Anterior cingulate cortex (tissue), 58 donors: ENCODE measurements around the gene CEP135.
"Not testable (repeated sequence)": the region's sequence is repeated elsewhere in the genome, so short reads cannot be mapped to it uniquely, and the experiment has no call there.

Experiments used
- DNase-seq, 58 donors: peaks; one replicate each; lab custom pipeline; 2025; lab: John Stamatoyannopoulos, UW

CEP135 gene

GRCh38 chr4:55948726-55949481 lies at the start of gene CEP135:
Gene CEP135, plus strand, starts transcription at chr4:55948945. Its CDS starts 3,186 bp downstream, at chr4:55952131.
- peak; percentile 48 to 93 (median 88) for DNase-seq

DNA sequence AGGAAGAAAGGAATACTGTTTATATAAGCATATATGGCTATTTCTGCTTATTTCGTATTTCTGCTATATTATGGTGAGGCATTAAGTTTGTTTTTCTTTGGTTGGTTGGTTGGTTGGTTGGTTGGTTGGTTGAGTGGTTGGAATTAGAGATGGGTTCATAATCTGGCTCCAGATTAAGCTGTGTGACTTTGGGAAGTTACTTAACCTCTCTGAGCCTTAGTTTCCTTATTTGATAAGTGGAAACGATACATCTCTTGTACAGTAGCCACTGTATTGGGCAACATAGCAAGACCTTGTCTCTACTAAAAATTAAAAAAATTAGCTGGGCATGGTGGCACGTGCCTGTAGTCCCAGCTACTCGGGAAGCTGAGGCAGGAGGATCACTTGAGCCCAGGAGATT lies 46.1 kb upstream of the CEP135 start:
- DNase-seq = no peak

DNA sequence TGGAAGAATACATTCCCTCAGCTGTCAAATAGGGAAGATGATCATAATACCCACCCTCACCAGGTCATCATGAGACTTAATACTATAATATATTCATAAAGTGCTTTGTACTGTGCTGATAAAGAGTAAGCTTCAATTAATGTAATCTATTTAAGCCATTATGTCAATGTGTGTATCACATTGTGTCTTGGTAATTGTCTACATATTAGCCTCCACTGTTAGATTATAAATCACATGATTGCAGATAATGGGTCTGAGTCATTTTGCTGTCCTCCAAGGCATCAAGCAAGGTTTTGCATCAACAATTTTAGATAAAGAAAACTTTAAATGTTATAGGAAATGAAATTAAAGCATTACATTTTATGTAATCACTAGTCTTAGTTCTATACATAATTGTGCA lies 45.2 kb upstream of the CEP135 start:
- no peak for DNase-seq

- no peak for DNase-seq
Measured at GRCh38 chr4:55904576-55904975, 44.2 kb upstream of the CEP135 start.

DNA sequence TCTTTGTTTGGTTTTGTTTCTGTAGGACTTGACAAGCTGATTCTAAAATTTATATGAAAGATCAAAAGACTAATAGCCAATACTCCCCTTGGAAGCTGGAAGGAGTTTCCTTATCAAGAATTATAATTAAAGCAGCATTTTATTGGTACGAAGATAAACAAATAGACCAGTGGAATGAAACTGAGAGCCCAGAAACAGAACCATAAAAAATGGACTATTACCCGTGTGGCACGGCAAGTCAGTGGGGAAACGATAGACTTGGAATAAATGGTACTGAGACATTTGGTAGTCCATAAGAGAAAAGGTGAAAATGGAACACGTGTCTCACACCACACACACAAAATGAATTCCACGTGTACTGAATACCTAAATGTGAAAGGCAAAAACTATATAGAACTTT lies 42.4 kb upstream of the CEP135 start:
- DNase-seq = no peak

DNA sequence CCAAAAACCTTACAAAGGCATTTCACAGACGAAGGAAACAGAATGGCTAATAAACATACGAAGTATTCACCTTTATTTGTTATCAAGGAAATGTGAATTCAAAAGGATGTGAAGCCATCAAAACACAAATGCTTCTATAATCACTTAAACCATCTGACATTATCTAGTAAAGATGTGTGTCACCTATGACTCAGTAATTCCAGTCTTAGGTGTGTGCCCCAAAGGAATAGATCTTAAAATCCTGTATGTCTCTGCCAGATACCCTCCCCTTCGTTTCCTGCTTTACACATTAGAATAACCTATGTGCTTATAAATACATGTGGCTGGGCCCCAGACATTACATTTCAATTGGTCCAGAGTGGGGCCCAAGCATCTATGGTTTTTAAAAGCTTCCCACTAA lies 41.8 kb upstream of the CEP135 start:
- DNase-seq = no peak

DNA sequence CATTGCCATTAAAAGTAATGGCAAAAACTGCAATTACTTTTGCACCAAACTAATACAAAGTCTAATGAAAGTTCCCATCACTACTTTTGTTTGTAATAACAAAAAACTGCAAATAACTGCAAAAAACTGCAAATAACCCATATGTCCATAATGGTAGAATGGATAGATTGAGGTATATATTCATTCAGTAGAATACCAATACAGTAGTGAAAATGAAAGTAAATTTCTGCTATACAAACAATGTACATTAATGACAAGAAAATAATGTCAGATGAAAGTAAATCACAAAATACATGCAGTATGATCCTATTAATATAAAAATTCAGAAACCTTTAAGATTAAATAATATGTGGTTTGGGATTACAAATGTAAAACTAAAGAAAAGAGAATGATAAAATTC lies 41.3 kb upstream of the CEP135 start:
- no peak for DNase-seq

DNA sequence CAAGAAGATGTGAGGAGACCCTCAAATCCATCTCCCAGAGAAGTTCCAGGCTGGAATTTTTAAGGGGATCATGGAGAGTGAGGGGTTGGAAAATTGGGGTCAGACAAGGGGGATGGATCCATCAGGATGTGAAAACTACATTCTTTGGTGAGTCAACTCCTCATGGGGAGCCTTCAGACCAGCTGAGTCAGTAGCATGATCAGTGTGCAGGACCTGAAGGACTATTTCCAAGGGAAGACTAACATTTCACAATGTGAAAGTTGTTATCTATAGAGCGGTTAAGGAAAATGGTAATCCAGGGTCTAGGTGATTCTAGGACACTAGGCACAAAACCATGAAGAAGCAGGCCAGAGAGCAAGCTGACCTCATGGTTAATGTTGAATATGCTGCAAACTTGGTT lies 38.6 kb upstream of the CEP135 start:
- no peak for DNase-seq

DNA sequence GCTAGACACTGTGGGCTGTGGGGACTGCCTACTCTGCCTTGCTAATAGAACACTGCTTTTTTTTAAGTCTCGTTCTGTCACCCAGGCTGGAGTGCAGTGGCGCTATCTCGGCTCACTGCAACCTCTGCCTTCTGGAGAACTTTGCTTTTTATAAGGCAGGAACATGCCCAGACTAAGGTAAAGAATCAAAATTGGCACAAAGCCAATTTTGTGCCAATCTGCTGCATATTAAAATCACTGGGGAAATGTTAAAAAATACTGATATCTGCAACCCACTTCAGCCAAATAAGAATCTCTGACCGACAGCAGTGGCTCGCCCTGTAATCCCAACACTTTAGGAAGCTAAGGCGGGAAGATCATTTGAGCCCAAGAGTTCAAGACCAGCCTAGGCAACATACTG lies 36.5 kb upstream of the CEP135 start:
- DNase-seq = no peak

- DNase-seq = no peak
Measured at GRCh38 chr4:55920571-55920970, 28.2 kb upstream of the CEP135 start.

DNA sequence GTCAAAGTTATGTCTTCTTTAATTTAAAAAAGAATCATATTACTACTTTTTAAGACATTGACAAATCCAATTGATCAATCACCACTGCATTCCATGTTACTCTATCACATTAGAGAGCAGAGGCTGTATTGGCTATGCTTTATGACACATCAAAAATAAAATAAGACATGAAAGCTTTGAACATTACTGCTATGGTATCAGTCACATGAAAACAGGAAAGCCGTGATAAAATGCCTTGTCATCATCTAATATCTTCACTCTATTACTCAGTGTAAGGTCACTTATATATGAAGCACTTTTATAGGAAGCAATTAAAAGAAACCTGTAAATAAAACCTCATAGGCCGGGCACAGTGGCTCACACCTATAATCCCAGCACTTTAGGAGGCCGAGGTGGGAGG lies 27.7 kb upstream of the CEP135 start:
- no peak for DNase-seq

DNA sequence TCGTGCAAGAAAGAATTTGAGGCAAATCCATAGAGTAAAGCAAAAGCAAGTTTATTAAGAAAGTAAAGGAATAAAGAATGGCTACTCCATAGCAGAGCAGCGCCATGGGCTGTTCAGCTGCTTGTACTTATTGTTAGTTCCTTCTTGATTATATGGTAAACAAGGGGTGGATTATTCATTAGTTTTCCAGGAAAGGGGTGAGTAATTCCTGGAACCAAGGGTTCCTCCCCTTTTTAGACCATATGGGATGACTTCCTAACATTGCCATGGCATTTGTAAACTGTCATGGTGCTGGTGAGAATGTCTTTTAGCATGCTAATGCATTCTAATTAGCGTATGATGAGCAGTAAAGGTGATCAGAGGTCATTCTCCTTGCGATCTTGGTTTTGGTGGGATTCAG lies 23.5 kb upstream of the CEP135 start:
- no peak for DNase-seq

GRCh38 chr4:55926610-55927009 lies 22.1 kb upstream of the CEP135 start:
- DNase-seq = no peak

DNA sequence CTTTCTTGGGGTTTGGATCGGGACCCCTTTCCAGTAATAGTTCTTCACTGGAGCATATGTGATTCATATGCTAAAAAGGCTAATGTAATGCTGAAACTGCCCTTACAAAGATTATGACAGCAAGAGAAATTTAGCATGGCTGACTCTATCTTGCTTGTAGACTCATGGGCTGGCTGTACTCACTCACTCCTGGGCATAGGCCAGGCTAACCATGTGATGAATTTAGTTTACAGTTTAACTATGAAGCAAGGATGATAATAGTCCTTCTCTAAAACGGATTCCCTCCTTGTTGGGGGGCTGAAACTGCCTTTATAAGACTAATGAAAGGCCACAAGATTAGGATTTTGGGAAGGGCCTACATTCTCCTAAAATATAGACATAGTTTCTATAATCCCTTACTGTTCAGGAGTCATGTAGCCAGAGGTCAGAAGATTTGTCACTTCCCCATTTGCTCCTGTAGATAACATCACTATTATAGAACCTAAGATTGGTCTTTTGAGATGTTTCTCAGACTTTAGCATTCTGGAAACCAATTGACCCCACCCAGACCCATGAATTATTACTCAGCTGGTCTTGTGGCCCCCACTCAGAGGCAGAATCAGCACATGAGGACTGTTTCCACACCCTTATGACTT lies 20.8 kb upstream of the CEP135 start:
- DNase-seq = no peak

DNA sequence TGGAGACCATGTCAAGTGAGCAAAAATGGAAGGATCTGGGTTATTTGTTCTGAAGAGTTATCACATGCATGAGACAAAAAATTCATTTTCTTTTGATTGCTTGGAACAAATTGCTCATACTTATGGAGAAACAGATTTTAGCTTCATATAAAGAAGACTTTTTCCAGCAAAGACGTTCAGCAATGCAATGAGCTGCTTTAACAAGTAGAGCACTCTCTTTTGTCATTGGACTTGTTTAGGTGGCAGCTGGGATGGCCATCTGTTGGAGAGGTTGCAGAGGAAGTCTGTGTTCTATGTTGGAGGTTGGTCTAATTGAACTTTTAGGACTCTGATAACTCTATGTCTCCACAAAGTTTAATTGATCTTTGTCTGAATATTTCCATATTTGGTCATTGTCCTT lies 19.9 kb upstream of the CEP135 start:
- no peak for DNase-seq

DNA sequence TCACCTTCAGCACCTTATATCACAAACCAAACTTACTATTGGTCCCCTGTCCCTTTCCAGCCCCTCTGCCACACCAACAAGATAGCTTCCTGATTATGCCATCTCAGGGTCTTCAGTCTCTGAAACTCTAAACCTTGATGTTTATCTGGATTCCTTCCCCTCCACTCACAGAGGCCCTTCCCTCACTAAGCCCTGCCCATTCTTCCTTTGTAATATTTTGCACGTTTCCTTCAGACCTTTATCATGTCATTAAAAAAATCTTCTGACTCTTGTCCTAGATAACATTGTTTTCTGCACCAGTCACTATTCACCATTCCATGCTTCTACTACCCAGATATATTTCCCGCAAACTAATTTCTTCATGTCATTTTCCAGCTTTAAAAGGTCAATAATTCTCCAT lies 17.7 kb upstream of the CEP135 start:
- no peak for DNase-seq

- no peak for DNase-seq
Measured at GRCh38 chr4:55931833-55932232, 16.9 kb upstream of the CEP135 start.

- no peak for DNase-seq
Measured at GRCh38 chr4:55932511-55932910, 16.2 kb upstream of the CEP135 start.

GRCh38 chr4:55933611-55934010 lies 15.1 kb upstream of the CEP135 start:
- no peak for DNase-seq

DNA sequence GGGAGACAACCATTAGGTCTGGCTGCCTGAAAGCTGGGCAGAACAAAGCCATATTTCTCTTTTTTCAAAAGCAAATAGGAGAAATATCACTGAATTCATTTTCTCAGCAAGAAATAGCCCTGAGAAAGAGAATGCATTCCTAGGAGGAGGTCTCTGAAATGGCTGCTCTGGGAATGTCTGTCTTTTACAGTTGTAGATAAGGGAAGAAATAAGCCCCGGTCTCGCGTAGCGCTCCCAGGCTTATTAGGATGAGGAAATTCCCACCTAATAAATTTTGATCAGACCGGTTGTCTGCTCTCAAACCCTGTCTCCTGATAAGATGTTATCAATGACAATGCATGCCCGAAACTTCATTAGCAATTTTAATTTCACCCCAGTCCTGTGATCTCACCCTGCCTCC lies 12.8 kb upstream of the CEP135 start:
- not testable (repeated sequence) for DNase-seq

DNA sequence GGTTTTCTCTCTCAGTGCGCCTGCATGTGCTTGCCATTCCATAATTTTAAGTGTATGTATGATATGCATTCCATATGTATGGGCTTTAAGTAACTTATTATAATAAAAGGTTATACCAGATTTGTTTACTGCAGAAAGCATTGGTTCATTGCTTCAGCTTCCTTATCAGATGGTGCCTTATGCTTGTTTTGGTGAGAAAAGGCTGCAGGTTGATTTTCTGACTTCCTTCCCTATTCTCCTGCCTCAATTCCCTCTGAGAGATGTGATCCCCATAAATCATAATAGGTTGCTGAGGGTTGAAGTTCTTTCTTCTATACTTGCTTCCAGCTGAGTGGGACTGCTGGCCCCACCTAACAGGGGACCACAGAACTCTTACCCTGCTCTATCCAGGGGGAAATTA lies 10.3 kb upstream of the CEP135 start:
- DNase-seq = no peak

DNA sequence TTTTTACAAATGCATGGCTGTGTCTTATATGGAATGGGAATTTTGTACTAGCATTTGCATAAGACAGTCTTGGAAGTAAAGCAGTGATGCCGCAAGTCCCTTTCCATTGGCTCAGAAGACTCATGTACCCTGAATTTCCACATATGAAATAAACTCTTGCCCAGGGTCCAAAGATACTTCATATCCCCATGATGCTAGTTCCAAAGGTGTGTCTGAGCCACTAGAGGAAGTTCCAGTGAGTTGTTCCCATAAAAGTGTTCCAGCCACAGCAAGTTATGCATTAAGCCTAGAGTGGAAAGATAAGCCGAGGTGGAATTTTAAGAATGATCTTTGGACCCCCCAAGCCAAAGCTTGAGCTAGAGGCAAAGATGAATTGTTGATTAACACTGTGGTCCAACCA lies 9.3 kb upstream of the CEP135 start:
- no peak for DNase-seq
